IMR-90 (cell line): Measurements from ENCODE around the gene SYNGR3. TPM values are rescaled to one million over a fixed set of nuclear protein-coding genes. Genes with fewer than 3 reads are reported as not detected.

Source experiments
- ATAC-seq: fragments of 200-7000 bp; cut with Tn5 transposase; 2 replicates; pipeline ENCODE4 v1.9.1; 2020; ENCODE audit warnings: low read depth, mild to moderate bottlenecking, moderate library complexity
- BruUV-seq: library from RNA; stranded (reverse); fragments of 400-500 nt; replicated peaks from 2 replicates; lab custom pipeline; 2021; lab: Mats Ljungman, UMichigan
- CTCF ChIA-PET: fragments of 300-600 bp; formaldehyde crosslinking; extraction: SDS; loops from one replicate; lab custom pipeline; 2021; ENCODE audit warnings: antibody characterized with exemption; lab: Yijun Ruan, JAX
- POLR2A ChIA-PET: fragments of 300-600 bp; sonication (Branson Sonifier 250); formaldehyde crosslinking; loops from one replicate; lab custom pipeline; 2022; ENCODE audit warnings: antibody characterized with exemption; ENCODE audit not compliant: unreplicated experiment; lab: Charles Lee
- DNase-seq: peaks from one replicate; pipeline ENCODE4 v3.0.0; 2013
- H2AFZ ChIP-seq: replicated peaks from 2 replicates; pipeline ENCODE3; 2013; ENCODE audit warnings: low read length, mild to moderate bottlenecking; ENCODE audit not compliant: poor library complexity
- H2AK5ac ChIP-seq: 2 replicates; pipeline ENCODE4 v1.6.1; 2013; ENCODE audit warnings: low read depth, low read length, inconsistent platforms
- H2AK9ac ChIP-seq: replicated peaks from 2 replicates; pipeline ENCODE3; 2013; ENCODE audit warnings: mild to moderate bottlenecking, low read depth, low read length, moderate library complexity; ENCODE audit not compliant: poor library complexity
- H2BK120ac ChIP-seq: 2 replicates; pipeline ENCODE4 v1.6.1; 2013; ENCODE audit warnings: low read depth, low read length, inconsistent platforms
- H2BK15ac ChIP-seq: 3 replicates; pipeline ENCODE4 v1.6.1; 2013; ENCODE audit warnings: low read depth, low read length, inconsistent platforms
- H2BK20ac ChIP-seq: 2 replicates; pipeline ENCODE4 v1.6.1; 2013; ENCODE audit warnings: low read depth, mild to moderate bottlenecking, inconsistent platforms, low read length, moderate library complexity
- H2BK5ac ChIP-seq: 2 replicates; pipeline ENCODE4 v1.6.1; 2013; ENCODE audit warnings: mild to moderate bottlenecking, low read depth, low read length, inconsistent platforms; ENCODE audit not compliant: poor library complexity, severe bottlenecking
- H3K14ac ChIP-seq: replicated peaks from 2 replicates; pipeline ENCODE4 v1.6.1; 2013; ENCODE audit warnings: low read depth, low read length, inconsistent platforms
- H3K18ac ChIP-seq: 2 replicates; pipeline ENCODE4 v1.6.1; 2013; ENCODE audit warnings: low read depth, low read length, control low read depth
- H3K23ac ChIP-seq: 2 replicates; pipeline ENCODE4 v1.6.1; 2013; ENCODE audit warnings: low read depth, low read length, inconsistent platforms
- H3K27ac ChIP-seq: 2 replicates; pipeline ENCODE4 v1.5.1; 2013; ENCODE audit warnings: mild to moderate bottlenecking, control low read depth, low read length; ENCODE audit not compliant: insufficient read depth
- H3K27me3 ChIP-seq: 2 replicates; pipeline ENCODE4 v1.6.1; 2013; ENCODE audit warnings: low read length; ENCODE audit not compliant: control insufficient read depth, insufficient read depth
- H3K36me3 ChIP-seq: 2 replicates; pipeline ENCODE4 v1.6.1; 2013; ENCODE audit warnings: low read length, mixed read lengths; ENCODE audit not compliant: control insufficient read depth, insufficient read depth
- H3K4ac ChIP-seq: 2 replicates; pipeline ENCODE4 v1.6.1; 2013; ENCODE audit warnings: low read depth, low read length, inconsistent platforms
- H3K4me1 ChIP-seq: 2 replicates; pipeline ENCODE4 v1.6.1; 2013; ENCODE audit warnings: low read length, mixed read lengths; ENCODE audit not compliant: control insufficient read depth, insufficient read depth
- H3K4me2 ChIP-seq: 2 replicates; pipeline ENCODE4 v1.6.1; 2013; ENCODE audit warnings: low read depth, mild to moderate bottlenecking, control low read depth, low read length, moderate library complexity
- H3K4me3 ChIP-seq: 2 replicates; pipeline ENCODE4 v1.5.1; 2013; ENCODE audit warnings: low read depth, mild to moderate bottlenecking, control low read depth, low read length, moderate library complexity; ENCODE audit not compliant: insufficient read depth
- H3K56ac ChIP-seq: 2 replicates; pipeline ENCODE4 v1.6.1; 2013; ENCODE audit warnings: low read length, inconsistent platforms; ENCODE audit not compliant: insufficient read depth; ENCODE audit errors: extremely low read depth
- H3K79me1 ChIP-seq, 2 experiments: 2 replicates each; pipeline ENCODE4 v1.6.1; 2013; ENCODE audit warnings: low read length in 2 of 2, inconsistent platforms in 1 of 2, low read depth in 1 of 2
- H3K9ac ChIP-seq: 2 replicates; pipeline ENCODE4 v1.6.1; 2013; ENCODE audit warnings: low read depth, low read length, control low read depth
- H3K9me1 ChIP-seq: 2 replicates; pipeline ENCODE4 v1.6.1; 2013; ENCODE audit warnings: low read length, inconsistent platforms; ENCODE audit not compliant: insufficient read depth
- H3K9me3 ChIP-seq: 2 replicates; pipeline ENCODE4 v1.6.1; 2013; ENCODE audit warnings: low read length; ENCODE audit not compliant: control insufficient read depth, insufficient read depth
- H4K20me1 ChIP-seq: 2 replicates; pipeline ENCODE4 v1.6.1; 2013; ENCODE audit warnings: low read length, inconsistent platforms; ENCODE audit not compliant: insufficient read depth
- H4K5ac ChIP-seq: 2 replicates; pipeline ENCODE4 v1.6.1; 2013; ENCODE audit warnings: mild to moderate bottlenecking, low read depth, low read length, control low read depth
- H4K8ac ChIP-seq, 2 experiments: 2 replicates each; pipeline ENCODE4 v1.6.1; 2013; ENCODE audit warnings: low read depth in 2 of 2, low read length in 2 of 2, control low read depth in 1 of 2, inconsistent platforms in 1 of 2
- H4K91ac ChIP-seq: 2 replicates; pipeline ENCODE4 v1.6.1; 2013; ENCODE audit warnings: low read depth, low read length, inconsistent platforms; ENCODE audit not compliant: insufficient read depth
- BHLHE40 ChIP-seq: fragments of 150-350 bp; IDR thresholded peaks from 2 replicates; pipeline ENCODE4 v1.6.1; 2016; ENCODE audit warnings: mild to moderate bottlenecking, low read depth, low read length
- CEBPB ChIP-seq: IDR thresholded peaks from 2 replicates; pipeline ENCODE4 v1.6.1; 2012; ENCODE audit warnings: low read depth, low read length, improper control_type of control experiment
- CHD1 ChIP-seq: IDR thresholded peaks from 2 replicates; pipeline ENCODE4 v1.6.1; 2012; ENCODE audit warnings: low read depth, low read length, improper control_type of control experiment
- CTCF ChIP-seq: conservative IDR thresholded peaks from 2 replicates; pipeline ENCODE4 v1.5.1; 2012; ENCODE audit warnings: mild to moderate bottlenecking, low read depth, low read length, improper control_type of control experiment
- ELK1 ChIP-seq: fragments of 150-350 bp; IDR thresholded peaks from 2 replicates; pipeline ENCODE4 v1.6.1; 2016; ENCODE audit warnings: low read depth, mild to moderate bottlenecking, low read length, moderate library complexity, borderline replicate concordance
- FOS ChIP-seq: fragments of 150-350 bp; IDR thresholded peaks from 2 replicates; pipeline ENCODE4 v1.6.1; 2016; ENCODE audit warnings: low read depth, low read length
- MAFK ChIP-seq: IDR thresholded peaks from 2 replicates; pipeline ENCODE4 v1.6.1; 2012; ENCODE audit warnings: low read depth, low read length, improper control_type of control experiment
- MAZ ChIP-seq: IDR thresholded peaks from 2 replicates; pipeline ENCODE4 v1.6.1; 2012; ENCODE audit warnings: low read depth, mild to moderate bottlenecking, low read length, improper control_type of control experiment, moderate library complexity, borderline replicate concordance
- MXI1 ChIP-seq: IDR thresholded peaks from 2 replicates; pipeline ENCODE4 v1.6.1; 2012; ENCODE audit warnings: low read depth, mild to moderate bottlenecking, low read length, moderate library complexity, borderline replicate concordance
- NFE2L2 ChIP-seq: fragments of 150-350 bp; IDR thresholded peaks from 2 replicates; pipeline ENCODE4 v1.6.1; 2016; ENCODE audit warnings: low read depth, mild to moderate bottlenecking, low read length
- POLR2A ChIP-seq: IDR thresholded peaks from 2 replicates; pipeline ENCODE4 v1.6.1; 2012; ENCODE audit warnings: mild to moderate bottlenecking, low read depth, low read length
- RAD21 ChIP-seq: IDR thresholded peaks from 2 replicates; pipeline ENCODE4 v1.6.1; 2012; ENCODE audit warnings: low read length, improper control_type of control experiment
- RCOR1 ChIP-seq: IDR thresholded peaks from 2 replicates; pipeline ENCODE4 v1.6.1; 2012; ENCODE audit warnings: mild to moderate bottlenecking, low read length, improper control_type of control experiment; ENCODE audit not compliant: insufficient replicate concordance
- RFX5 ChIP-seq: IDR thresholded peaks from 2 replicates; pipeline ENCODE4 v1.8.0; 2012; ENCODE audit warnings: low read depth, mild to moderate bottlenecking, low read length, moderate library complexity
- SMC3 ChIP-seq: fragments of 150-350 bp; IDR thresholded peaks from 2 replicates; pipeline ENCODE4 v1.6.1; 2016; ENCODE audit warnings: low read depth, mild to moderate bottlenecking, antibody characterized with exemption, low read length, moderate library complexity
- USF2 ChIP-seq: fragments of 150-350 bp; IDR thresholded peaks from 2 replicates; pipeline ENCODE4 v1.6.1; 2017; ENCODE audit warnings: mild to moderate bottlenecking, antibody characterized with exemption, low read length, low read depth
- WGBS, 2 experiments: methylation state at CpG; one replicate each; pipeline versions ENCODE4 v1.1.5 to v1.1.7; 2013; ENCODE audit warnings: missing lambda C conversion rate in 2 of 2; ENCODE audit not compliant: insufficient read length in 1 of 2; ENCODE audit errors: extremely low coverage in 2 of 2; 5-methylcytosine and 5-hydroxymethylcytosine counted together
- dilution Hi-C: fragments of 300-500 bp; cut with HindIII; formaldehyde crosslinking; loops from one replicate; pipeline ENCODE4 v1.14.3; 2018; ENCODE audit warnings: low sequenced_read_pairs; ENCODE audit not compliant: unreplicated experiment
- in situ Hi-C: fragments of 300-500 bp; cut with MboI; formaldehyde crosslinking; loops from 3 replicates; pipeline ENCODE4 v1.14.3; 2019; ENCODE audit warnings: low sequenced_read_pairs, inconsistent platforms, mixed read lengths
- intact Hi-C: fragments of 100-400 bp; cut with micrococcal nuclease; formaldehyde crosslinking; loops from 2 replicates; pipeline ENCODE4 v1.10.0; 2022
- polyA plus RNA-seq, 3 experiments: library from polyadenylated mRNA; depleted of rRNA; stranded (reverse); fragments of >200 nt; gene quantifications; 2 replicates each; pipeline ENCODE4 v1.2.3, GENCODE V29; 2012; ENCODE audit warnings: low replicate concordance in 1 of 3
- total RNA-seq: library from RNA; depleted of rRNA; stranded (reverse); fragments of >200 nt; gene quantifications from 2 replicates; pipeline ENCODE4 v1.2.3, GENCODE V29; 2012

Gene SYNGR3
- total and polyA plus RNA-seq, 2 of the 4 experiments (the other 2 are of a cell fraction) = 1.8 to 5.8 TPM

DNA sequence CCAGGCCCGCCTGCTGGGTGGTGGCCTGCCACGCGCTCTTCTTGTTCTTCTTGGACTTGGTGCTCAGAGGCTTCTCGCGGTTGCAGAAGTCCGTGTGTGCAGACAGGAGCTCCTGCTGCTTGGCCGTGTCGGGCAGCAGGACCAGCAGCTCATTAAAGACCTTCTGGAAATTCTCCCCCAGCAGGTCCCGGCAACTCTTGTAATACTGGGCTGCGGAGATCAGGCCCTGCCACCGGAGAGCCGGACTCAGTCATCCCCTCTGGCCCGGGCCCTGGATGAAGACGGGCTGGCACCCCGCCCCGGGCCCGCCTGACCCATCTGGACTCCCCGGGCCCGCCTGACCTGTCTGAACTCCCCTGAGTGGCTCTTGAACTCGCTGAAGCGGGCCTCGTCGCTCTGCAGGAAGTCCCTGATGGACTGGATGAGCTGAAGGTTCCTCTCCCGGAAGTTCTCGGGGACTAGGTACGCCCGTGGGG is 8.6 kb downstream of the SYNGR3 start:
- no TSS peak for BruUV-seq
- Histone ChIP-seq H2AK5ac (peak overlapping the region; percentile 85; the same call in 1 of the 2 replicates), H3K56ac (no peak overlapping the region), H3K23ac (no peak overlapping the region), H3K4me1 (peaks cover 20% of the 10 kb centered on the region), H3K14ac (no peak overlapping the region; the same call in 1 of the 2 replicates), H3K36me3 (peaks cover 52% of the 10 kb centered on the region), H3K9ac (no peak overlapping the region), H4K91ac (no peak overlapping the region), H2BK20ac (no peak overlapping the region), H3K79me1 (peaks cover 5 to 55% of the 10 kb centered on the region in 2 experiments), H3K18ac (no peak overlapping the region), H2BK120ac (peak overlapping the region; percentile 76), H3K4me3 (no peak overlapping the region), H3K4ac (peak overlapping the region; percentile 85), H3K9me3 (no peaks in the 10 kb centered on the region), H4K5ac (no peak overlapping the region; the same call in 1 of the 2 replicates), H2AK9ac (no peak overlapping the region), H4K20me1 (peaks cover 33% of the 10 kb centered on the region), H2AFZ (no peak overlapping the region), H3K4me2 (no peak overlapping the region), H4K8ac (no peak overlapping the region), H2BK15ac (no peak overlapping the region), H3K9me1 (peaks cover 26% of the 10 kb centered on the region), H2BK5ac (peak overlapping the region; percentile 96), H3K27me3 (no peaks in the 10 kb centered on the region), H3K27ac (peak overlapping the region; percentile 88; the same call in 1 of the 2 replicates)
- ChIA-PET CTCF (no interaction called here), POLR2A (no interaction called here)
- intact Hi-C loops = no loop called here
- 96% methylated on average over 22 of the region's 27 CpGs; no CpG with 5 or more reads in 1 of the 2 experiments for WGBS, 2 experiments
- DNase-seq = no peak
- no peak for ATAC-seq
- in situ Hi-C loops = no loop called here
- dilution Hi-C loops = no loop called here
- TF ChIP-seq MAFK = no peak
- no peak for TF ChIP-seq POLR2A
- no peak for TF ChIP-seq RAD21
- TF ChIP-seq MAZ = no peak
- no peak for TF ChIP-seq MXI1
- TF ChIP-seq FOS = no peak
- TF ChIP-seq BHLHE40 = no peak
- TF ChIP-seq CHD1 = no peak
- TF ChIP-seq CTCF = no peak
- no peak for TF ChIP-seq USF2
- no peak for TF ChIP-seq SMC3
- TF ChIP-seq ELK1 = no peak
- TF ChIP-seq RCOR1 = no peak
- no peak for TF ChIP-seq CEBPB
- no peak for TF ChIP-seq NFE2L2
- no peak for TF ChIP-seq RFX5
